Left lung (tissue), 10 donors: Measurements from ENCODE around the gene MORC4. TPM values are rescaled to one million over a fixed set of nuclear protein-coding genes. Genes with fewer than 3 reads are reported as not detected.

ENCODE experiments used
- ATAC-seq: fragments of 200-7000 bp; cut with Tn5 transposase; one replicate; pipeline ENCODE4 v1.9.1; 2020; ENCODE audit warnings: moderate library complexity
- DNase-seq, 4 donors: peaks; one replicate each; pipeline ENCODE4 v3.0.0-alpha.2; 2013 to 2020
- H3K27ac ChIP-seq, 2 donors: fragments of 200-600 bp; sonication (generic) in 1 of 2; one replicate each; pipeline versions ENCODE4 v1.5.0 to v1.8.0; 2020 to 2021
- H3K27me3 ChIP-seq, 2 donors: fragments of 200-600 bp; sonication (generic) in 1 of 2; one replicate each; pipeline versions ENCODE4 v1.5.0 to v1.8.0; 2020 to 2021
- H3K36me3 ChIP-seq, 2 donors: fragments of 200-600 bp; sonication (generic) in 1 of 2; one replicate each; pipeline versions ENCODE4 v1.5.0 to v1.8.0; 2020 to 2021
- H3K4me1 ChIP-seq, 2 donors: fragments of 200-600 bp; one replicate each; pipeline ENCODE4 v1.8.0; 2021
- H3K4me3 ChIP-seq, 2 donors: fragments of 200-600 bp; sonication (generic) in 1 of 2; one replicate each; pipeline versions ENCODE4 v1.5.0 to v1.8.0; 2020 to 2021; ENCODE audit warnings: mild to moderate bottlenecking in 1 of 2
- H3K9me3 ChIP-seq, 2 donors: fragments of 200-600 bp; sonication (generic) in 1 of 2; one replicate each; pipeline versions ENCODE4 v1.5.0 to v1.8.0; 2020 to 2021
- CTCF ChIP-seq, 2 donors: fragments of 200-600 bp; sonication (generic) in 1 of 2; IDR thresholded peaks; one replicate each; pipeline versions ENCODE4 v1.5.0 to v1.8.0; 2021; ENCODE audit warnings: antibody characterized with exemption in 2 of 2
- intact Hi-C, 2 donors: fragments of 100-400 bp; cut with DNase I; formaldehyde crosslinking; loops; one replicate each; pipeline versions ENCODE4 v1.11.2 to v1.14.2; 2022
- polyA plus RNA-seq, 6 donors: library from polyadenylated mRNA; unstranded; fragments of 120-200 nt; gene quantifications; one replicate each; pipeline ENCODE4 v1.2.1, GENCODE V29; 2013; ENCODE audit not compliant: insufficient read length in 6 of 6
- total RNA-seq, 2 donors: library from RNA; stranded (reverse); fragmentation: NEBNext Ultra II Directional; extraction: Animal tissue kit (Norgen Biotek cat#: 25700); gene quantifications; one replicate each; pipeline ENCODE4 v1.2.1, GENCODE V29; 2021
- donor health status: DM: no; HTN: yes; CAD: no.
- donor health status: DM: no; HTN: no; CAD: no.

Gene MORC4
- total and polyA plus RNA-seq, 8 donors: 12.8 to 45.5 (median 36.6) TPM

GRCh38 chrX:106940068-106940467 lies 59.9 kb downstream of the MORC4 start:
- Histone ChIP-seq H3K4me1 (no peaks in the 10 kb centered on the region), H3K9me3 (no peaks in the 10 kb centered on the region), H3K36me3 (no peaks in the 10 kb centered on the region), H3K4me3 (no peak overlapping the region), H3K27ac (no peak overlapping the region), H3K27me3 (peaks cover 0 to 5% of the 10 kb centered on the region in 2 donors)
- DNase-seq: no peak
- TF ChIP-seq CTCF (IDR thresholded peaks at IDR 0.05): no peak
- no peak for ATAC-seq
- intact Hi-C loops: no loop called here

GRCh38 chrX:106939566-106939965 lies 60.4 kb downstream of the MORC4 start:
- ATAC-seq: no peak
- no peaks in the 10 kb centered on the region for H3K4me1 ChIP-seq
- peaks cover 0 to 5% of the 10 kb centered on the region in 2 donors for H3K27me3 ChIP-seq
- no peaks in the 10 kb centered on the region for H3K9me3 ChIP-seq
- DNase-seq: no peak
- TF ChIP-seq CTCF (IDR thresholded peaks at IDR 0.05): no peak
- intact Hi-C loops: no loop called here
- H3K27ac ChIP-seq: no peak overlapping the region
- H3K36me3 ChIP-seq: no peaks in the 10 kb centered on the region
- H3K4me3 ChIP-seq: no peak overlapping the region

GRCh38 chrX:106936246-106936645 lies 63.8 kb downstream of the MORC4 start:
- TF ChIP-seq CTCF (IDR thresholded peaks at IDR 0.05): no peak
- intact Hi-C loops: no loop called here
- ATAC-seq (no peak), DNase-seq (no peak)
- Histone ChIP-seq H3K27me3 (peaks cover 0 to 5% of the 10 kb centered on the region in 2 donors), H3K4me3 (no peak overlapping the region), H3K4me1 (peaks cover 0 to 4% of the 10 kb centered on the region in 2 donors), H3K27ac (no peak overlapping the region), H3K9me3 (no peaks in the 10 kb centered on the region), H3K36me3 (no peaks in the 10 kb centered on the region)

- Histone ChIP-seq H3K4me1 (peaks cover 0 to 4% of the 10 kb centered on the region in 2 donors), H3K4me3 (no peak overlapping the region), H3K36me3 (no peaks in the 10 kb centered on the region), H3K9me3 (no peaks in the 10 kb centered on the region), H3K27ac (no peak overlapping the region), H3K27me3 (peaks cover 0 to 5% of the 10 kb centered on the region in 2 donors)
- no peak for DNase-seq
- intact Hi-C loops: no loop called here
- TF ChIP-seq CTCF (IDR thresholded peaks at IDR 0.05): no peak
- ATAC-seq: no peak
Measured at GRCh38 chrX:106935175-106935574, 64.8 kb downstream of the MORC4 start.

GRCh38 chrX:106933538-106933961 lies 66.5 kb downstream of the MORC4 start:
- no peak for TF ChIP-seq CTCF (IDR thresholded peaks at IDR 0.05)
- Histone ChIP-seq H3K27ac (no peak overlapping the region), H3K27me3 (peaks cover 0 to 5% of the 10 kb centered on the region in 2 donors), H3K36me3 (no peaks in the 10 kb centered on the region), H3K4me3 (no peak overlapping the region), H3K9me3 (no peaks in the 10 kb centered on the region), H3K4me1 (peaks cover 0 to 4% of the 10 kb centered on the region in 2 donors)
- intact Hi-C loops: no loop called here
- DNase-seq (peak in 2 of 4 donors; percentile 55 to 58), ATAC-seq (peak; percentile 71)
